Posterior vena cava (tissue), 2 donors: ENCODE results near the gene ZNF432. TPM values are rescaled to one million over a fixed set of nuclear protein-coding genes. Genes with fewer than 3 reads are reported as not detected.
"Not testable (repeated sequence)": the region's sequence is repeated elsewhere in the genome, so short reads cannot be mapped to it uniquely, and the experiment has no call there.

Experiments used
- DNase-seq: peaks from one replicate; pipeline ENCODE4 v3.0.0-alpha.2; 2020; ENCODE audit warnings: low spot score
- intact Hi-C, 2 donors: fragments of 100-400 bp; cut with DNase I; formaldehyde crosslinking; loops; one replicate each; pipeline versions ENCODE4 v1.14.1 to v1.14.2; 2022 to 2023
- total RNA-seq, 2 donors: library from RNA; stranded (reverse); fragmentation: NEBNext Ultra II Directional; extraction: Animal tissue kit (Norgen Biotek cat#: 25700); gene quantifications; one replicate each; pipeline ENCODE4 v1.2.1, GENCODE V29; 2021
- donor health status: DM: yes; HTN: yes; CAD: no.
- donor health status: DM: yes; HTN: yes; CAD: no.

The ZNF432 gene
- total RNA-seq, 2 donors from 2014 or later = 12.5 to 18.1 TPM

- DNase-seq, intact Hi-C loops: not testable (repeated sequence)
These were observed 24.2 kb downstream of the ZNF432 start for GRCh38 chr19:52024478-52024877.

DNA sequence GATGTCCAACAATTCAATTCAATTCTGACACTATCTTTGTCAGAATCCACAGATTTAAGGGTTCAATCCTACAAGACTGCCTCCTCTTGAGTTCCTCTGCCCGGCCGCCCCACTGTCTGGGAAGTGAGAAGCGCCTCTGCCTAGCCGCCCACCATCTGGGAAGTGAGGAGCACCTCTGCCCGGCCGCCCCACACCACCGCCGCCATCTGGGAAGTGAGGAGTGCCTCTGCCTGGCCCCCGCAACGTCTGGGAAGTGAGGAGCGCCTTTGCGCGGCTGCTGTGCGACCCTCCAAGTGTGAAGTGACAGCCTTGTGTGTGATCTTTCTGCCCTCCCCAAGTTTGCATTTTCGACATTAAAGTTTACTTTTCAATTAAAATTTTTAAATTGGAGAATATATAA lies 26.4 kb downstream of the ZNF432 start:
- intact Hi-C loops = no loop called here
- no peak for DNase-seq

DNA sequence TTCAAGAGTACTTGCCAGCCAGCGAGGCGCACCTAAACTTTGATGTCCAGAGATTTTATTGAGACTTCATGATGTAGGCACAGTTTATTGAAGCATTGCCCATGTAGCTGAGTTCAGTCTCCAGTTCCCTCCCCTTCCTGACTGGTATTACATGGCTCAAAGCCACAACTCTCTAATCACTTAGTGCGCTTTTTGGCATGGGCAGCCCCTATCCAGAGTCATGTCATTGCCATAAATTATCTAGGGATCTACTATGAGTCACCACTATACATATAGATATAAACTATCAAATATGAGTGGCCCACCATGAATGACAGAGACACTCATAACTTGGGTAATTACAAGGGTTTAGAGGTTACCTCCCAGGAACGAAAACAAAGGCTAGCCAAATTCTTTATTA lies 28.1 kb downstream of the ZNF432 start:
- DNase-seq = no peak
- intact Hi-C loops = no loop called here

DNA sequence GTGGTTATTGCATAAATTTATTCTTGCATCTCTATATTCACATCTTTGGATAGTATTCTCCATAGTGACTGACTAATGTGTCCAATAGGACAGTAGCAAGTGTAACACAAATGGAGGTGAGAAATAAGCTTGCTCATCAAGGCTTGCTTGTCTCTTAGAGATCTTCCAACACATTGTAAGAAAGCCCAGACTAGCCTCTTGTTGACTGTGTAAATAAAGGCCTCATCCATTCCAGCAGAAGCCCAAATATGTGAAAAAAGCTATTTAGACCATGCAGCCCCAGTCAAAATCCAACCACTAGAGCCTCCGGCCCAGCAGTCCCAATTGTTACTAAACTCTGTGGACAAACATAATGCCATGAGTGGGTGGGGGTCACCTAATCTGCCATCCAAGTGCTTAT lies 38.0 kb downstream of the ZNF432 start:
- DNase-seq = no peak
- intact Hi-C loops = no loop called here

GRCh38 chr19:52007806-52008557 lies 40.7 kb downstream of the ZNF432 start, which contains the start of gene ZNF615:
TSS of gene ZNF615 (minus strand) at chr19:52008211. CDS start at chr19:52003711, 4,500 bp downstream.
- peak; percentile 97 for DNase-seq

GRCh38 chr19:52007451-52007805 lies 41.2 kb downstream of the ZNF432 start:
- intact Hi-C loops = no loop called here
- DNase-seq = no peak

More at GRCh38 chr19:52007806-52008557, 40.7 kb downstream of the ZNF432 start, which contains the start of gene ZNF615:
- intact Hi-C loops = no loop called here

DNA sequence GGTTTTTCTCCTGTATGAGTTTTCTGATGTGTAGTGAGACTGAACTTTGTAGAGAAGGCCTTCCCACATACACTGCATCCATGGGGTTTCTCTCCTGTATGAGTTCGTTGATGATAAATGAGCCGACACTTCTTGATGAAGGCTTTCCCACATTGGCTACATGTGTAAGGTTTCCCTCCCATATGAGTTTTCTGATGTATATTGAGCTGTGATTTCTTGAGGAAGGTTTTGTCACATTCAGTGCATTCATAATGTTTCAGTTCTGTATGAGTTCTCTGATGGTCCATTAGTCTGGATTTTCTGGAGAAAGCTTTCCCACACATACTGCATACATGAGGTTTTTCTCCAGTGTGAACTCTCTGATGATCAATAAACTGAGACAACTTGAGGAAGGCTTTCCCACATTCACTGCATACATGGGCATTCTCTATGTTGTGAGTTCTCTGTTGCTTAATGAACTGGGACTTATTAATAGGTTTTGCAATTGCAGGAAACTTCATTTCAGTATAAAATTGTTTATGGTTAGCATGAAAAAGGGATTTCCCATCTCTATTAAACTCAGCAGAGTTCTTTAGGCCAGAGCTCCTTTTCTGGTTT lies 54.5 kb downstream of the ZNF432 start:
- no peak for DNase-seq
- intact Hi-C loops = no loop called here

DNA sequence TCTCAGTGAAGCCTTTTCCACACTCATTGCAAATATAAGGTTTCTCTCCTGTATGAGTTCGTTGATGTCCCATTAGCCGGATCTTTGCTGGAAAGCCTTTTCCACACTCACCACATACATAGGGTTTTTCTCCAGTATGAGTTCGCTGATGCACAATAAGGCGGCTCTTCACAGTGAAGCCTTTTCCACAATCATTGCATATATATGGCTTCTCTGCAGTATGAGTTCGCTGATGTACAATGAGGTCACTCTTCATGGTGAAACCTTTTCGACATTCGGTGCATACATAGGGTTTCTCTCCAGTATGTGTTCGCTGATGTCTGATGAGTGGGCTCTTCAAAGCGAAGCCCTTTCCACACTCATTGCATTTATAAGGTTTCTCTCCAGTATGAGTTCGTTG lies 55.2 kb downstream of the ZNF432 start:
- no peak for DNase-seq
- intact Hi-C loops = no loop called here

DNA sequence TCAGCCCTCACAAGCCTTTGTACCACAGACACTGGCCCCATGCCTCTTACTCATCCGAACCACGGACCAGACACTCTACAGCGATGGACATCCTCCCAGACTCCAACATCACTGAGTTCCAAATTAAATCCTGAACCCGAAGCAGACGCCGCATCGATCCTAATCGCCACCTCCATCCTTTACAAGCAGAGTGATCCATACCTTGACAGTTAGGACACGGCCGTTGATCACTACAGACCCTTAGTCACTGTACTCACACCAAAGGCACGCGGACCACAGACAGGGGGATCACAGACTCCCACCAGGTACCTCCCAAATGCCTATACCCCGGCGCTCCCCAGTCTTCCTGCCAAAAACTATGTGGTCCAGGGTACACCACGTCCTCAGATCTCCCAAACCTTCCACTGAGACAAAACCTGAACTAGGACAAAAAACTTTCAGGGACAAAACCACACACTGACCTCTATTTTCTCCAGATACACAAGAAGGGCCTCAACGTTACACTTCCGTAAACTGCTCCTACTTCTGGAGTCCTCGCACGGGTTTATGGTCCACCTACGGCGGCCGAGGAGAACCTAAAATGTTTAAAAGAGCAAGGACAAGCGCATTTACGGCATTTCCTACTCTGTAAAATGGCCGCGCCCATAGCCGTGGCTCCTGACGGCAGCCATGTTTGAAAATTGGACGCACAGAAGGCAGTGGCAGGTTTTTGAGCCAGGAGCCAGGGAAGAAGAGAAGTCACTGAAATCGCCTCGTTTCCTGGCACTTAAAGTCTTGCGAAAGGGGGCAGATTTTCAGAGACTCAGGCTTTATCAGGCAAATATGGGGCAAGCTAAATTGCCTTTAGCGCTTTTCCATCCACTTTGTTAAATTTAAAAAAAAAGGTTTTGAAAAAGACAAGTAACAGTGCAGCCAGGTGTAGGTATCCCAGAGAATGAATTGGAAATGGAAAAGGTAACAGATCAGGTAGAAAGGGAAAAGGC lies 62.0 kb downstream of the ZNF432 start, which contains the start of gene ZNF350:
TSS of gene ZNF350 (minus strand) at position 532 of the 983 bp plus-strand sequence. CDS start 12,480 bp downstream, outside the sequence.
- DNase-seq = peak; percentile 96
- intact Hi-C loops = no loop called here

GRCh38 chr19:51983361-51983760 lies 65.3 kb downstream of the ZNF432 start:
- DNase-seq = no peak
- intact Hi-C loops = no loop called here

Other genes with a start within 250 kb of the ZNF432 start
- 10 to 100 TPM in 1 of 2 donors, 1 to 10 TPM in 1; 9.3 to 10.0 TPM for gene ZNF577, start 160.9 kb downstream of the ZNF432 start, total RNA-seq
- gene ZNF649, start 143.8 kb downstream of the ZNF432 start, total RNA-seq = 10 to 100 TPM; 13.1 to 13.9 TPM
- 1 to 10 TPM; 6.7 to 7.0 TPM for gene ZNF613, start 121.4 kb downstream of the ZNF432 start, total RNA-seq
- 10 to 100 TPM; 11.2 to 12.1 TPM for gene ZNF350, start 62.0 kb downstream of the ZNF432 start, total RNA-seq
- 10 to 100 TPM; 12.4 to 13.4 TPM for gene ZNF615, start 40.6 kb downstream of the ZNF432 start, total RNA-seq
- 1 to 10 TPM; 7.6 to 9.8 TPM for gene ZNF614, start 20.5 kb downstream of the ZNF432 start, total RNA-seq
- 10 to 100 TPM; 25.5 to 29.0 TPM for gene ZNF841, start 46.9 kb upstream of the ZNF432 start, total RNA-seq
- gene ZNF616, start 91.1 kb upstream of the ZNF432 start, total RNA-seq = 10 to 100 TPM in 1 of 2 donors, 1 to 10 TPM in 1; 9.6 to 11.2 TPM
- 10 to 100 TPM; 12.0 to 14.4 TPM for gene ZNF836, start 122.8 kb upstream of the ZNF432 start, total RNA-seq
- 100 to 1,000 TPM; 164 to 207 TPM for gene PPP2R1A, start 141.2 kb upstream of the ZNF432 start, total RNA-seq
- 10 to 100 TPM; 11.5 to 15.6 TPM for gene ZNF766, start 220.7 kb upstream of the ZNF432 start, total RNA-seq
- 10 to 100 TPM; 10.9 to 12.4 TPM for gene ZNF480, start 248.3 kb upstream of the ZNF432 start, total RNA-seq